NCI-H1930 (cell line): Measurements from ENCODE around the gene IDUA.

Source experiments
- DNase-seq, 2 experiments: peaks; one replicate each; lab custom pipeline; 2025; lab: John Stamatoyannopoulos, UW

Gene IDUA

DNA sequence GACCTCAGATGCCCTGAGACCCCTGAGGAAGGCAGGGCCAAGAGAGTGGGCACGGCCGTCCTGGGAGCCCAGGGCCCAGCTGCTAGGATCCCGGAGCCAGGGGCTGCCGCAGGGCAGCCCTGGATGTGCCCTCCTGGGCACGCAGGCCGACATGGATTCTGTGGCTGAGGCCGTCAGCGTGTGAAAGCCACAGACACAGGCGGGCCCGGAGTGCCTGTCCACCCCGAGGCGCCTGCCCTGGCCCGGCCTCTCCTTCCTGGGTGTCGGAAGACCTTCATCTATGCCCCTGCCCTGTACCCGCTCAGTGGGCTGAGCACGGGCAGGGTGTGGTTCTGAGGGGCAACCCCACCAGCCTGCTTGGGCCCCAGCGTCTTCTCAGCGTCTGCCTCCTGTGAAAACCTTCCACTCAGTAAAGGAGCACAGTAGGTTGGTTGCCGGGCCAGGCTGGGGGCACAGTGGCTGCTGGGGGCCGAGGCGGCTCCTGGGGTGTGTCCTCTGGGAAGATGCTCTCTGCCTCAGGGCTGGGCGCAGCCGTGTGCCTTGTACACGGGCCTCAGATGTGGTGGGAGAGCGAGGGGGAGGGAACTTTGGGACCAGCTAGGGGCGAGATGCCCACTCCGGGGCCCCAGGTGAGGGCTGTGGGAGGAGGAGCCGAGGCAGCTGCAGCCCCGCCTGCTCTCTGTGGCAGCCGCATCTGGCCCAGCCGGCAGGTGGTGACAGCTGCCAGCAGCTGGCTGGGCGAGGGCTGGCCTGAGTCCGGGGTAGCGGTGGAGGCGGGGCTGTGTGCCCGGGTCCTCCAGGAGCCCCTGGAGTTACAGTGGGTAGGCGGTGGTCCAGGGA is 45.3 kb downstream of the IDUA start:
- no peak for DNase-seq

GRCh38 chr4:1032861-1033260 is 46.0 kb downstream of the IDUA start:
- no peak for DNase-seq

DNA sequence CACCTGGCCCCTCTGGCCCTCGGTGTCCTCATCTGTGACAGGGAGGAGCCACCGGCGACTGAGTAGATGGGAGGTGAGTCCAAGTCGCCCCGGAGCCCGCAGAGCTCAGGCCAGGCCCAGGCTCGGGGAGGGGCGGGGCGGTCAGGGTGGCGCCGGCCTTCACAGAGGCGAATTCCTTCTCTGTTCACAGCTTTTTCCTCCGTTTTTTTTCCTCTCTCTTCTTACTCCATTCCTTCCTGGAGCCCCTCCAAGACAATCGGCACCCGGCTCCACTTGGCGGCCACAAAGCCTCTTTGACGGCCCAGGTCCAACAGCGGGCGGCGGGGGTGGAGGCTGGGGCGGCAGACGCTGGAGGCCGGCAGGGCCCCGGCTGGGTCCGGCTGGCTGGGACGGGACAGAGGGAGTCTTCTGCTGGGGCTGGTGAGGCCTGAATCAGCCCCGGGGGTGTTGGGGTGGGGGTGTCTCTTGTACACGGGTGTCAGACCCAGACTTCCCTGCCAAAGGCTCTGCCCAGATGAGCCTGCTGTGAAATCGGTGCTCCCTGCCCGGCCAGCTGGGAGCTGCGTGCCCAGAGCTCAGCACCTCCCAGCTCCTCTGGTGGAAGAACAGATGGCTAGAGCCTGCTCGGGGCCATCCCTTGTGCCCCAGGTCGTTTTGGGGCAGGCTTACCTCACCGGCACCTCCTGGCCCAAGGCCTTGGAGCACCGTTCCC is 47.2 kb downstream of the IDUA start:
- DNase-seq: no peak

DNA sequence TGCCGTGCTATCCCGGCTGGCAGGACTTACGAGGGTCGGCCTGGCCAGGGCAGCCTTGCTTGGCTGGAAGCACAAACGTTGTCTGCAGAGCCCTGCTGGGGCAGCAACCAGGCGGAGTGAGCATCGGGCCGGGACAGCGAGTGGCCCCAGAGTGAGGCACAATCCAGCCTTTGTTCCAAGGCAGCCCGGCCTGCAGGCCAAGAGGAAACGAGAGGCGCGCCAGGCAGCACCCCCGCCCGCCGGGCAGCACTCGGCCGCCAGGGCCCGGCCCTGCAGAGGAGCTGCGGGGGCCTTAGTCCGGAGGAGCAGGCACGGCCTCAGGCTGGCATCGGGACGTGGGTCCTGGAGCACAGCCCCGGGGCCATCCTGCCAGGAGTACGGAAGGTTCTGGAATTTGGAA is 48.7 kb downstream of the IDUA start:
- DNase-seq: no peak

- no peak for DNase-seq
These were observed 49.3 kb downstream of the IDUA start for GRCh38 chr4:1036095-1036494.

GRCh38 chr4:1036976-1037810 is 50.3 kb downstream of the IDUA start:
- no peak for DNase-seq

DNA sequence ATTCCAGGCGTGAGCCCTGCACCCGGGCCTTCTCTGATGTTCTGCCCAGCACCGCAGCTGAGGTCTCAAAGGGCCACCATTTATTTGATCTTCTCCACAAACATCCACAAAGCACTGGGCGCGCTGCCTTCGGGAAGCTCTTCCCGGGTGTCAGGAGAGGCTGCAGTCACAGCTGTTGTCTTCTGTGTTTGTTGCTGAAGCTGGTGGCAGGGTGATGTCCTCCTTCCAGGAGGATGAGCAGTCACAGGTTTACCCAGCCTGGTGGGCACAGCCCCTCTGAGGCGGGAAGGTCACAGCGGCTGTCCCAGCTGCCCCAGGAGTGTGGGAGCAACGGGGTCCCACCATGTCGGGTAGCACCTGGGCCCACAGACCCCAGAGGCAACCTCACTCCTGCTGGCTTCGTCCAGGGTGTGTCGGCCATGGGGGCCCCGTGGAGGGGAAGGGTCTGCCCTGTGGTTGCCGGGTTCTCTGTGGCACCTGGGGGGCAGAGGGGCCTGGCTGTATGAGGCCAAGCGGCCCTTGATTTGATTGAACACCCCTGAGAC is 52.2 kb downstream of the IDUA start:
- no peak for DNase-seq

DNA sequence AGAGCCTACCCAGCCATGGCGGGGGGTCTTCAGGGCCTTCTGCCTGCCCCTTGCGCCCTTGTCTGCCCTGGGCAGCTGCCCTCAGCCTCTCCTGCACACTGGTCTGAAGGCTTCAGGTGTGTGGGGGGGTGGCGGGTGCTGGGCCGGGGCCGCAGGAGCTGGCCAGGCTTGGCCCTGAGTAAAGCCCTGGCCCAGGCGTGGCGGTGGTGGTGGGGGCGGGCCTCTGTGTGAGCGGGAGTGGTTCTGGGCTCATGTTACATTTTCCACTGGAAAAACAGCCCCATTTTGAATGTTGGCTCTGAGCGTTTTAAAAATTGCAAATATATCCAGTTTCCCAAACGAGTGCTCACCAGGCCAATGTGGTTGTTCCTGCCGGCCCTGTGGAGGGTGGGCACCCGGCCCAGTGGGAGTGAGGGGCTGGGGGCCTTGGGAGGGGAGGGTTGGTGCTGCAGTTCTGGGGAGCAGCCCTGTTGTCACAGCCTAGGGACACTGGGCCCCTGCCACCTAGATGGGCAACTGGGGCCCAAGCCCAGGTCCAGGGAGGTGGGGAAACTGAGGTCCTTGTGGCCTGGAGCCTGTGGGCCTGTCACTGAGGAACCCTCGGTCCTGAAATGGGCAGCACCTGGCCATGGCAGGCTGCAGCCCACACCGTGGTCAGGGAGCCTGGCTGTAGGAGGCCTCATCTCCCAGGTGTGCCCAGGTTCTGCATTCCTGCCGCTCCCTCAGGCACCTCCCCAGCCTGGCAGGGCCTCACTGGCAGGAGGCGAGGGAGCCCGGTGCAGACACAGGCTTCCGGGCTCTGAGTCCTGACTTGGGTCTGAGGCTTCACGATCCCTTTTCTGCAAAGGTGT is 52.9 kb downstream of the IDUA start:
- no peak for DNase-seq

DNA sequence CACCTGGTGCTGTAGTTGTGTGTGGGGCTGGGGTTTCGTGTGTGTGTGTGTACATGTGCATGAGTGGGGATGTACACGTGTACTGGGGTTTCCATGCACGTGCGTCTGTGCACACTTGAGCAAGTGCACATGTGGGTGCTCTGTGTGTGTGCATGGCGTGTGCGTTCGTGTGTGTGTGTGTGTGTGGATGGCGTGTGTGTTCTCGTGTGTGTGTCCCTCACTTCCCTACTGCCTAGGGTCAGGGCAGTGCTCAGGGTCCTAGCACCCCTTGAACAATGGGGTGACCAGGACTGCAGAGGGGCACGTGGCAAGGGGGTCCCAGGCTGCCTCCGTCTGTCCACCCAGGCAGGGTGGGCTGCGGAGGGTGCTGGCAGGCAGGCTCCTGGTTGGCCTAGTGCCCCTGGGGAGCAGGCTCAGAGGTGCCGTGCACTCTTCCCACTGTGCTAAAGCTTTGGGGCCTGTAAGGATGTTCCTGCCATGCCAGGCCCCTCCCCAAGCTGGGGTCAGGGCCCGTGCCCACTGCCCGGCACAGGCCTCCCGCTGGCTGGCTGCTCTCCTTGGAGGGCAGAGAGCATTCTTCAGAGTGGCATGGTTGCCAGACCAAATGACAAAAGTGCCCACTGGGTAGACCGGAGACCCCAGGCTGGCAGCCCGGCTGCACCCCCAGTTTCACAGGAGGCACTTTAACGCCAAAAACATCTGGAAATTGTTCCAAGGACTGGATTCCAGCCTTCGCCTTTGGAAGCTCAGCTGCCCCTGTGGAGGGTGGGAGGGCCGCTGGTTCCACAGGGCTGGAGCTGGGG is 53.7 kb downstream of the IDUA start:
- DNase-seq: no peak

- DNase-seq: no peak
These were observed 54.5 kb downstream of the IDUA start for GRCh38 chr4:1041147-1041935.

DNA sequence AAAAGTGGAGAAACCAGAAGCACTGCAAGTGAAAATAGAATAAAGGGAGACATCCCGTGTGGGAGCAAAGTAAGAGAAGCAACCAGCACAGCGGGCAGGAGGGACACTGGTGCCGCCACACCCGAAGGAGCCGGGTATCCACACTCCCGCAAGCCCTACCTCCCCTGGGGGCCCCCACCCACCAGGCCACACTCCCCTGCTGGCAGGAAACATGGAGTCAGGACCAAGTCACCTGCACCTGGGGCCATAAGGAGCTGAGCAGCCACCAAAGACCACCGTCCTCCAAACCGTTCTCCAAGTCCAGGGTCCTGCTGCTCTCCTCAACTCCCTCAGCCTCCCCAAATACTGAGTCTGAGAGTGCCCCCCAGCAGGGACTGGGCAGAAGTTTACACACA is 55.1 kb downstream of the IDUA start:
- no peak for DNase-seq

DNA sequence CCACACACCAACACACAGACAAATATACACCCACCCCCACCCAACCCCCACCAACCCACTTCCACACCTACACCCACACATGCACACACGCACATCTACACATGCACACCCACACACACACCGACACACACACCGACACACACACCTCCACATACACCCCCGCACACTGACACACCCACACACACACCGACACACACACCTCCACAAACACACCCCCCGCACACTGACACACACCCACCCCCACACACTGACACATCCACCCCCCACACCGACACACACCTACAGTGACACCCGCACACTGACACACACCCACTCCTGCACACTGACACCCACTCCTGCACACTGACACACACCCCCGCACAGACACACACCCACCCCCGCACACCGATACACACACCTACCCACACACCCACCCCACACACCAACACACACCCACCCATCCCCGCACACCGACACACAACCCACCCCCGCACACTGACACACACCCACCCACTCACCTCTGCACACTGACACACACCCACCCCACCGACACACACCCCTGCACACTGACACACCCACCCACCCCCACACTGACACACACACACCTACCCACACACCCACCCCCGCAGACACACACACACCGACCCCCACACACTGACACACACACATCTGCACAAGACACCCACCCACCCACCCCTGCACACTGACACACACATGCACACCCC is 55.7 kb downstream of the IDUA start:
- no peak for DNase-seq

DNA sequence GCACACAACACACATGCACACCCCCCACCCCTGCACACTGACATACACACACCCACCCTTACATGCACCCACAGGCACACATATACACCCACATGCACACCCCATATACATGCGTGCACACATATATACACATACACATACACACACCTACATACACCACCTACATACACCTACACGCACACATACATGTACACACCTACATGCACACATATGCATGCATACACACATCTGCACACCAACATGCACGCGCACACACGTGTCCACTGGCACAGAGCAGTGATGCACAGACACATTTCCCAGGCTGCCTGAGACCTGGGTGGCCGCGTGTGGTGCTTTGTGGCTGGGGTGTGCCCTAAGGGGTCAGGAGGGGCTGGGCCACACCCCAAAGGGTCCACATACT is 56.3 kb downstream of the IDUA start:
- DNase-seq: no peak

- DNase-seq: no peak
These were observed 57.0 kb downstream of the IDUA start for GRCh38 chr4:1043651-1044468.

GRCh38 chr4:1044469-1045192 is 57.8 kb downstream of the IDUA start:
- DNase-seq: no peak

- DNase-seq: no peak
These were observed 58.4 kb downstream of the IDUA start for GRCh38 chr4:1045193-1045594.

GRCh38 chr4:1045595-1046201 is 58.9 kb downstream of the IDUA start:
- no peak for DNase-seq
